Suprapubic skin (tissue), 4 donors: ENCODE measurements around the gene RAB26.

Source experiments
- CTCF ChIP-seq, 2 donors: fragments of 200-600 bp in 1 of 2; fragments of 450-650 bp in 1 of 2; sonication (generic) in 1 of 2; IDR thresholded peaks; one replicate each; pipeline ENCODE4 v1.5.1; 2016 to 2019; ENCODE audit warnings: antibody characterized with exemption in 2 of 2, mild to moderate bottlenecking in 1 of 2, moderate library complexity in 1 of 2
- EP300 ChIP-seq: sonication (generic); formaldehyde crosslinking; IDR thresholded peaks from one replicate; pipeline ENCODE4 v1.6.1; 2017; ENCODE audit warnings: antibody characterized with exemption
- POLR2A ChIP-seq, 2 donors: fragments of 450-650 bp; IDR thresholded peaks; one replicate each; pipeline ENCODE4 v1.6.1; 2017; ENCODE audit warnings: antibody characterized with exemption in 2 of 2, mild to moderate bottlenecking in 2 of 2, moderate library complexity in 2 of 2
- POLR2AphosphoS5 ChIP-seq, 3 donors: sonication (generic); formaldehyde crosslinking; IDR thresholded peaks; one replicate each; pipeline ENCODE4 v1.6.1; 2017; ENCODE audit warnings: antibody characterized with exemption in 3 of 3

GRCh38 chr16:2145843-2146242, 2.6 kb upstream of the RAB26 start:
- TF ChIP-seq CTCF (IDR thresholded peaks at IDR 0.05) (no peak), POLR2A (IDR thresholded peaks at IDR 0.05) (no peak), POLR2AphosphoS5 (IDR thresholded peaks at IDR 0.05) (no peak), EP300 (no peak)
